Coronary artery (tissue), 2 donors: ENCODE data around the gene TSPO.

Source experiments
- DNase-seq: peaks from one replicate; pipeline ENCODE4 v3.0.0-alpha.2; 2017; ENCODE audit warnings: low spot score
- H3K27ac ChIP-seq, 2 donors: fragments of 200-600 bp; sonication (generic); one replicate each; pipeline ENCODE4 v1.5.1; 2016 to 2019
- H3K4me3 ChIP-seq: fragments of 200-600 bp; sonication (generic); 2 replicates; pipeline ENCODE4 v1.5.1; 2016; ENCODE audit warnings: mild to moderate bottlenecking, moderate library complexity
- CTCF ChIP-seq: fragments of 200-600 bp; sonication (generic); IDR thresholded peaks from one replicate; pipeline ENCODE4 v1.5.1; 2019; ENCODE audit warnings: antibody characterized with exemption

The TSPO gene

DNA sequence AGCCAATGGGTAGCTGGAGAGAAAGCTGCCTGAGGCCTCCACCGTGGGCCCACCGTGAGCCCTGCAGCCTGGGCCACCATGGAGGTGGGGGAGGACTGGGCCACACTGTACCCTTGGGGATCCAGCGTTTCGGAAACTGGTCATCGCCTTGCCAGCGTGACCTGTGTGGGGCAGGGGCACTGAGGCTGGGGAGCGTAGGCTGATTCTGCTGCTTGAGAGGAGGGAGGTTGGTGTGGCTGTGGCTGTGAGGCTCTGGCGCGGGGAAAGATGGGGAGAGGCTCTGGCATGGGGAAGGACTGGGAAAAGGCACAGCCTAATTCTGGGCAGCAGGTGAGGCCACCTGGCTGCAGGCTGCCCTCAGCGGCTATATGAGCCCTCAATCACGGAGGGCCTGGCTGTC, 48.2 kb downstream of the TSPO start:
- no peak for DNase-seq
- Histone ChIP-seq H3K27ac (no peak overlapping the region), H3K4me3 (no peak overlapping the region)
- no peak for TF ChIP-seq CTCF

DNA sequence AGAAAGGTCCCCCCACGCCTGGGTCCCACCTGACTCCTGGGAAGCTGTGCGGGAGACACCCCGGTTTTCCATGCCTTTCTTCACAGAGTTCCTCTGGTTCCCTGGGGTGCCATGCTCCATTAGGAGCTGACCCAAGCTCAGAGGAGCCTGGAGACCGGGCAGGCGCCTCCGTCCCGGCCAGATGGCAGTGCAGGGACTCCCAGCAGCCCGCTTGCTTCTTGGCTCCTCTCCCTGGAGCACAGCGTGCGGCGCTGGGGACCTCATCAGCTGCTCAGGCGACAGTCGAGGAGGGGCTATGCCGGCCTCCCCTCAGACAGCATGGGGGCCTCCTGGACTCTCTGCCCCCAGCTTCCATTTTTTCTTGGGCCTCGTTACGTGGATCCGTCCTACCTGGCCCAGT, 48.7 kb downstream of the TSPO start:
- Histone ChIP-seq H3K4me3 (no peak overlapping the region), H3K27ac (no peak overlapping the region)
- no peak for TF ChIP-seq CTCF
- no peak for DNase-seq

DNA sequence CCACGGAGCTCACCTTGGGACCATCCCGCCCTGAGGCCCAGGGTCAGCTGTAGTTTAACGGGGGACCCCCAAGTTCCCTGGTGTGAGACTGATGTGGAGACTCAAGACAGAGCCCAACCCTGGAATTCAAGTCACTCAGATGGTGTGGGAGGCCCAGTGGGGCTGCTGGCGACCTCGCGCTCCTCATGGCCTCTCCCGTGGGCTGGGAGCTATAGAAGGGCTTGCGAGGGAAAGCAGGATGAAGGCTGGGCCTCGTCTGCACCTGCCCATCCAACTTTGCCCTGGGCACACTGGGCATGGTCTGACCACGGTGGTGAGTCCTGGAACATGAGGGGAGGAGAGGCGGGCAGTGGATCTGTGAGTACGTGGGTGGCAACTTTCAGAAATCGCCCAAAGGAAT, 49.2 kb downstream of the TSPO start:
- H3K4me3 ChIP-seq = no peak overlapping the region

DNA sequence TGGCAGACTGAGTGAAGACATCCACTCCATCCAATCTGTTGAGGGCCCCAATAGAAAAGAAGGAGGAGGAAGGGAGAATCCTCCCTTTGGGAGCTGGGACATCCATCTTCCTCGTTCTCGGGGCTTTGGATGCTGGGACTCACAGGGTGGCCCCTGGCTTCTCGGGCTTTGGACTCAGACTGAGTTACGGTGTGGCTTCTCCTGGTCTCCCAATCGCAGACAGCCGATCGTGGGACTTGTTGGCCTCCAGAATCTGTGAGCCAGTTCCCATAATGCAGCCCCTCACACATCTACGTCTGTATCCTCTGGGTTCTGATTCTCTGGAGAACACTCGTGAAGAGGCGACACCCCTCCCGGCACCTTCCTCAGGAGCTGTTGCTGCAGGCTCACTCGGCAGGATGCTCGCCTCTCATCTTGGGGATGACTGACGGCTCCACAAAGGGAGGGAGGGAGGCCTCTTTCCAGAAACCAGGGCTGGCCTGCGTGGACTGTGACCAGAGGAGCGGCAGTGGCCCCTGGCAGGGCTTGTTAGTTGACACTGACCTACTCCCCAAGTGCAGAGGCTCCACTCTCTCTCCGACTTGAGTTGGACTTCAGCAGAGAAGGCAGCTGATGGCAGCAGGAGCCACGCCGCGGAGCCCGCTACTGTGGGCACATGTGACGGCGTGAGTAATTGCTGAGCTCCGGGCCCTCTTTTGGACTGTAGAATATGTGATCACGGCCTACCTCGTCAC, 50.3 kb downstream of the TSPO start:
- H3K27ac ChIP-seq = no peak overlapping the region
- H3K4me3 ChIP-seq = no peak overlapping the region
- no peak for DNase-seq
- TF ChIP-seq CTCF = no peak

More for the DNA sequence above, 49.2 kb downstream of the TSPO start:
- DNase-seq = no peak
- TF ChIP-seq CTCF = no peak
- H3K27ac ChIP-seq = no peak overlapping the region

DNA sequence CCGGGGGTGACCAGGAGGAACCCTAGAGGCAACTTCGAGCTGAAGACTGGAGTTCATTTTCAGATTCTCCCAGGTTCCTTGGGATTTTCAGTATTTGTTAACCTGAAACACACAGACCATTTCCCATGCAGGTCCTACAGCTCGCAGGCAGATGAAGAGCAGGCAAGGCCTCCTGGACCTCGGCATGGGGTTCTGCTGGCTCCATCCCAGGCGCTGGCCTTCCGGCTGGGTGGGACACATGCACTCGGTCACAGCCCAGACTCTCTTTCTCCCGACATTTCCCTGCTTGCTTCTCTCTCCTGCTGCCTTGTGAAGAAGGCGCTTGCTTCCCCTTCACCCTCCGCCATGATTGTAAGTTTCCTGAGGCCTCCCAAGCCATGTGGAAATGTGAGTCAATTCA, 51.0 kb downstream of the TSPO start:
- no peak for TF ChIP-seq CTCF
- no peak overlapping the region for H3K4me3 ChIP-seq
- DNase-seq = no peak
- no peak overlapping the region for H3K27ac ChIP-seq

- TF ChIP-seq CTCF = no peak
- Histone ChIP-seq H3K27ac (no peak overlapping the region), H3K4me3 (no peak overlapping the region)
- no peak for DNase-seq
Measured at GRCh38 chr22:43202756-43203410, 51.5 kb downstream of the TSPO start.

DNA sequence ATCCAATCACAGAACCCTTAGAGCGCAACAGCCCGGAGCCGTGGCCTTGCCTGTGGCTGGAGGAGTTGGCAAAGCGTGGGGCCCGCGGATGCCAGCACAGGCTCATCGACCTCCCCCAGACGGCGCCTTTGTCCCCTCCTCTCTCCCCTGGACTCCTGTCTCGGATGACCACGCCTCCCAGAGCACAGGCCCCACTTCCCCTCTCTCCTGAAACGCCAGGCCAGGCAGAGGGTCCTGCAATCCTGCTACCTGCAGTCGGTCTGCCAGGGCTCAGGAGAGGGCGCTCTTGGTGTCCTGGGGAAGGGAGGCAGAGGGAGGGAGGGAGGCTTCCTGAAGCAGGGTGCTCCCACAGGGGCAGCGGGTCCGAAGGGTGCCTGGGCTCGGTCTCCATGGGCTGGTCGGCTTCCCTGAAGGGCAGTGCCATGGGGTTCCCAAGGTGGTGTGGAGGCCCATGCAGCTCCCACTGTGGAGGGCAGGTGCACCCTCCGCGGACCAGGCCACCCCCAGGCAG, 52.2 kb downstream of the TSPO start:
- no peak for DNase-seq
- H3K4me3 ChIP-seq = no peak overlapping the region
- TF ChIP-seq CTCF = no peak
- H3K27ac ChIP-seq = no peak overlapping the region
